Measurements from ENCODE around the gene RASL12. TPM values are rescaled to one million over a fixed set of nuclear protein-coding genes. Genes with fewer than 3 reads are reported as not detected.

The RASL12 gene
- polyA plus RNA-seq, 2 of the 4 experiments (the other 2 are of a cell fraction): 0.08 to 0.34 TPM

- WGBS (ENCODE audit: missing lambda C conversion rate): 76% methylated on average over 6 of the region's 6 CpGs
- CTCF ChIA-PET: interaction anchor here (0.8 to 33.7 kb wide), 9 partner anchors 6 to 333 kb away, joined by 3 to 1280 read pairs (median 4); partner anchors contain the start of genes KBTBD13, RASL12 and SLC51B
Observed at GRCh38 chr15:65060641-65061397, 7.0 kb downstream of the RASL12 start.

GRCh38 chr15:65059931-65060596 lies 7.7 kb downstream of the RASL12 start:
- ChIA-PET CTCF (interaction anchor here (0.5 to 33.7 kb wide), 9 partner anchors 6 to 274 kb away, joined by 3 to 1280 read pairs (median 4); partner anchors contain the start of genes KBTBD13, RASL12 and SLC51B), POLR2A (no interaction called here)
- DNase-seq (ENCODE audit: low read depth in 1 of 2, low spot score in 1 of 2) (no peak), ATAC-seq (no peak), FAIRE-seq (no peak)
- no peak for TF ChIP-seq JUNB (IDR thresholded peaks at IDR 0.05)
- TF ChIP-seq GATA3 (IDR thresholded peaks at IDR 0.05; ENCODE audit: borderline replicate concordance): no peak
- no peak for TF ChIP-seq MAZ (IDR thresholded peaks at IDR 0.05; ENCODE audit: borderline replicate concordance, low read depth, low read length)
- no peak for TF ChIP-seq PHF8 (IDR thresholded peaks at IDR 0.05; ENCODE audit: borderline replicate concordance, low read depth)
- no peak for TF ChIP-seq RARB (CRISPR knock-in tag; IDR thresholded peaks at IDR 0.05)
- no peak for TF ChIP-seq NFE2L2 (conservative IDR thresholded peaks at IDR 0.05; ENCODE audit: low read length)
- TF ChIP-seq EHMT2 (IDR thresholded peaks at IDR 0.05; ENCODE audit: low read depth): no peak
- no peak for TF ChIP-seq TP53 (CRISPR knock-in tag; IDR thresholded peaks at IDR 0.05)
- no peak for TF ChIP-seq ATOH8 (CRISPR knock-in tag; IDR thresholded peaks at IDR 0.05; ENCODE audit: low read depth)
- no peak for TF ChIP-seq CBX2 (IDR thresholded peaks at IDR 0.05; ENCODE audit: borderline replicate concordance, low read depth)
- TF ChIP-seq BCL3 (IDR thresholded peaks at IDR 0.05): no peak
- TF ChIP-seq CEBPB (IDR thresholded peaks at IDR 0.05): no peak
- no peak for TF ChIP-seq NPAS2 (CRISPR knock-in tag; IDR thresholded peaks at IDR 0.05; ENCODE audit: borderline replicate concordance)
- TF ChIP-seq JUN (IDR thresholded peaks at IDR 0.05): no peak
- no peak for TF ChIP-seq ELK1 (IDR thresholded peaks at IDR 0.05; ENCODE audit: low read depth, low read length)
- no peak for TF ChIP-seq CHD4 (IDR thresholded peaks at IDR 0.05; ENCODE audit: borderline replicate concordance)
- Histone ChIP-seq H3K27ac (no peak overlapping the region), H3K4me1 (peaks cover 33% of the 10 kb centered on the region), H3K4me2 (no peak overlapping the region), H3K9me3 (no peaks in the 10 kb centered on the region), H3K4me3 (no peak overlapping the region)
- WGBS (ENCODE audit: missing lambda C conversion rate): 68% methylated on average over 4 of the region's 4 CpGs

More at GRCh38 chr15:65060641-65061397, 7.0 kb downstream of the RASL12 start:
- Histone ChIP-seq H3K27ac (no peak overlapping the region), H3K4me2 (no peak overlapping the region), H3K4me1 (peaks cover 26% of the 10 kb centered on the region), H3K4me3 (no peak overlapping the region), H3K9me3 (no peaks in the 10 kb centered on the region)
- DNase-seq (ENCODE audit: low read depth in 1 of 2, low spot score in 1 of 2) (no peak), ATAC-seq (no peak), FAIRE-seq (no peak)
- POLR2A ChIA-PET: no interaction called here
- TF ChIP-seq CHD2 (IDR thresholded peaks at IDR 0.05; ENCODE audit: low read length, partially characterized antibody) (no peak), CHD4 (IDR thresholded peaks at IDR 0.05; ENCODE audit: borderline replicate concordance) (no peak), EHMT2 (IDR thresholded peaks at IDR 0.05; ENCODE audit: low read depth) (no peak), MYC (IDR thresholded peaks at IDR 0.05; ENCODE audit: borderline replicate concordance, low read length) (no peak), BHLHE40 (IDR thresholded peaks at IDR 0.05; ENCODE audit: low read depth, low read length) (no peak), KDM1A (IDR thresholded peaks at IDR 0.05; ENCODE audit: low read depth) (no peak), E2F6 (IDR thresholded peaks at IDR 0.05; ENCODE audit: borderline replicate concordance, low read depth) (no peak), ZSCAN20 (CRISPR knock-in tag; IDR thresholded peaks at IDR 0.05) (no peak), CBX2 (IDR thresholded peaks at IDR 0.05; ENCODE audit: borderline replicate concordance, low read depth) (no peak), ESRRA (IDR thresholded peaks at IDR 0.05; ENCODE audit: borderline replicate concordance, low read length) (no peak)
